Activated CD4-positive, alpha-beta T cell treated with anti-CD3 and anti-CD28 coated beads, Interleukin-2, amount 50 U/mL, for 48 hours (primary cell): ENCODE measurements around the gene TTLL9.
"Not testable (repeated sequence)": the region's sequence is repeated elsewhere in the genome, so short reads cannot be mapped to it uniquely, and the experiment has no call there.

Experiments used
- DNase-seq, 2 experiments: peaks; one replicate each; pipeline ENCODE4 v3.0.0-alpha.2; 2020

Gene TTLL9, protein sequence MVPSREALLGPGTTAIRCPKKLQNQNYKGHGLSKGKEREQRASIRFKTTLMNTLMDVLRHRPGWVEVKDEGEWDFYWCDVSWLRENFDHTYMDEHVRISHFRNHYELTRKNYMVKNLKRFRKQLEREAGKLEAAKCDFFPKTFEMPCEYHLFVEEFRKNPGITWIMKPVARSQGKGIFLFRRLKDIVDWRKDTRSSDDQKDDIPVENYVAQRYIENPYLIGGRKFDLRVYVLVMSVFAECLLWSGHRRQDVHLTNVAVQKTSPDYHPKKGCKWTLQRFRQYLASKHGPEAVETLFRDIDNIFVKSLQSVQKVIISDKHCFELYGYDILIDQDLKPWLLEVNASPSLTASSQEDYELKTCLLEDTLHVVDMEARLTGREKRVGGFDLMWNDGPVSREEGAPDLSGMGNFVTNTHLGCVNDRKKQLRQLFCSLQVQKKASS

DNA sequence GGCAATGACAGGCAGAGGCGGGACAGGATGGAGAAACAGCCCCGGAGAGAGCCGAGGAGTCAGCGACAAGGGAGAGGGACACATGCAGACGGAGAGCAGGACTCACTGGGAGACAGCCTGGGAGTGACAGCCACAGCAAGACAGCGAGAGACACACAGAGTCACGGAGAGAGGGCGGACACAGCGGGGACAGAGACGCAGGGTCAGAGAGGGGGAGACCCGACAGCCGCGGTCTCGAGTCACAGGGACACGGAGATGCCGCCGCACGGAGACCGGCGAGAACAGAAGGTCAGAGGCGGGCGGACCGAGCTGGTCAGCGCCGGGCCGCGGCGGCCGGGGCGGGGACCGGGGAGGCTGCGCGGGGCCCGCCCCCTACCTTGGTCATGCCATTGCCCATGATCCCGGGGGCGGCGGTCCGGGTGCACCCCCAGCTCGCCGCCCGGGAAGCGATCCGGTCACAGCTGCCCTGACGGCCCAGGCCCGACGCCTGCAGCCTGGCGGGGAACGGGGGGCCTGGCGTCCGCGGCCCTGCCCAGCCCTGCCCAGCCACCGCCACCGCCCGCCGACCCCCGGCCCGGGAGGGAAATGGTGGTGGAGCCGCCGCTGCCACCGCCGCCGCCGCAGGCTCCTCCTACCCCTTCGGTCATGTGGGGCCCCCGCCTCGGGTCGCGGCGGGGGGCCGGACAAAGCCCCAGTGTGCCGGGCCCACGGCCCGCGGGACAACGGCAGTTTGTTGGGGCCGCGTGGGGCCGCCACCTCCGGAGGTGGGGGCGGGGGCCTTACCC, at the start of gene TTLL9, which contains the start of gene DUSP15:
TTLL9 (plus strand) TSS at position 693 of the 784 bp plus-strand sequence. CDS start 493 bp downstream, outside the sequence.
DUSP15 (minus strand) TSS at position 586 of the 784 bp plus-strand sequence; CDS start at position 396, 190 bp downstream.
- peak in 1 of 2 experiments; percentile 14 for DNase-seq

DNA sequence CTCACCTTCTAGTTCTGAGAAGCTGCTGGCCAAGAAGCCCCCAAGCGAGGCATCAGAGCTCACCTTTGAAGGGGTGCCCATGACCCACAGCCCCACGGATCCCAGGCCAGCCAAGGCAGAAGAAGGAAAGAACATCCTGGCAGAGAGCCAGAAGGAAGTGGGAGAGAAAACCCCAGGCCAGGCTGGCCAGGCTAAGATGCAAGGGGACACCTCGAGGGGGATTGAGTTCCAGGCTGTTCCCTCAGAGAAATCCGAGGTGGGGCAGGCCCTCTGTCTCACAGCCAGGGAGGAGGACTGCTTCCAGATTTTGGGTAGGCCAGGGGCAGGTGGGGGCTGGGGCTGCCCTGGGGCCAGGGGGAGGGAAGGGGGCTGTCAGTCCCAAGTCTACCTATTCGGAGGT, 49.0 kb upstream of the TTLL9 start:
- DNase-seq: no peak

DNA sequence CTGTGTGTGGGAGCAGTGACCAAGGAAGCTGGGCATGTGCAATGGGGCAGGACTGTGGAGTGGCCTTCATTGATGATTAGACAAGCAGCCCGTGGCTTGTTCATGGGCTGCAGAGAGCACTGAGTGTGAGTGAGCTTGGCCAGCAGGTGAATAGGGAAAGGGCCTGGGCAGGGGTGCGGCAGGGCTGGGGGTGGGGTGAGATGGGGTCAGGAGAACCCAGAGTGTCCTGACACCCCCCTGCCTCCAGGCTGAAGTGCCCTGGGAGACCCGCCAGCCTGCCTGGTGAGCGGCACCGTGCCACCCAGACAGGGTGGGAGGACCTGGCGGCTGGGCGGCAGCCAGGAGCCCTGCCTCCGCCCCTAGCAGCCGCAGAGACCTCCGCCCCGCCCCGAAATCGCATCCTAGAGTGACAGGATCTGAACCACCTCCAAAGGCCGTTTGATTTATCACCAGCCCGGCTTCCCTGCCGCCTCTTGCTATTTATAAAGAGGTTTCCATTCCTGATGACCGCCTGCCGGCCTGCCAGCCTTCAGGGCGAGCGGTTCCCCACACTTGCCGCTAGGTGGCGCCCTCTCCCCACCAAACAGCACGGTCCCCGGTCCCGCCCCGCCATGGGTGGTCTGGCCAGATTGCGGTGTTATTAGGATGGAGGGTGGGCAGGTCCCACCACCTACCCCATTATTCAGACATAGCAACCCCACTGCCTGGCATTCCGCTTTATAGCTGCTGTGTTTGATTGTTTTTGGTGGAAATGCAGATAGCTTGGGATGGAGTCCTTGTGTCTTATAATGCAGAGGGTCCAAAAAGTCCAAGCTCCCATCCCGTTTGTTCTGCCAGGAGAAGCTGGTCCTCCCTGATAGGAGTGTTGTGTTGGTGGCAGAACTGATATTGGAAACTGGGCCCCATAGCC, 47.8 kb upstream of the TTLL9 start:
- DNase-seq: peak; percentile 73 to 76

DNA sequence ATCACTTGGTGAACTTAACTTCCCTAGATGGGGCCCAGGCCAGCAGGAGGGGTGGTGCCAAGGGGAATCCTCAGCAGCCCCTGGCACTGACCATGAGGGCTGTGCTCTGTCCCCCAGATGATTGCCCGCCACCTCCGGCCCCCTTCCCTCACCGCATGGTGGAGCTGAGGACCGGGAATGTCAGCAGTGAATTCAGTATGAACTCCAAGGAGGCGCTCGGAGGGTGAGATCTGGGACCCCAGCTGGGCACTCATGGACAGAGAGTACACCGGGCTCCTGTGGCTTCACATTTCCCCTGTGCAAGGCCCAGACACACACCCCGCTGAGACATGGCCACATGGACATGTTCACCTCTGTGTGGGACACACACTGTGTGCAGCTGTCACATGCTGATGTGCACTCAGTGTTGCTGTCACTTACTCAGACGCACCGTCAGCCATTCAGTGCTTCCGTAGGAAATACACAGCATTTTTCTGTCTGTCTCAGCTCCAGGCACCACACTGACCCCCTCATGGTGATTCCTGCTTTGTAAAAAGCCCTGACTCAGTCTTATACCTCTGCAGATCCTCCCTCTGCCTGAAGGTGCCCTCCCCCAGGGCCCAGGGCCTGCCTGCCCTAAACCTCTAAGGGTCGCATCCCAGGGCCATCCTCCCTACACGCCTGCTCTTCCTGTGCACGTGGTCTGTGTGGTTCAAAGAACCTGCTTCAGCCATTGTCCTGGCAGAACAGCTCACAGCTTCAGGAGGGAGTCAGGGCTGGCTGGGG, 46.9 kb upstream of the TTLL9 start:
- no peak for DNase-seq

DNA sequence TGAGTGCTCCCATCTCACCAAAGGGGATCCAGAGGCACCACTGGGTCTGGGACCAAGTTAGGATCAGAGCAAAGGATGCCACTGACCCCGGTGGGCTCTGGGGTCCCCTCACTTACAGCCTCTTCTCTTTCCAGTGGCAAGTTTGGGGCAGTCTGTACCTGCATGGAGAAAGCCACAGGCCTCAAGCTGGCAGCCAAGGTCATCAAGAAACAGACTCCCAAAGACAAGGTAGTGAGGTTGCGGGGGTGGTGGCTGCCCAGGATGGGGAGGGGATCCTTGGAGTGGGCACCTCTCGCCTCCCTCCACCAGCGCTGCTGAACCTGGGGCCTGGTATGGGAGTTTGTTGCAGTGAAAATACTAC, 46.3 kb upstream of the TTLL9 start:
- no peak for DNase-seq

DNA sequence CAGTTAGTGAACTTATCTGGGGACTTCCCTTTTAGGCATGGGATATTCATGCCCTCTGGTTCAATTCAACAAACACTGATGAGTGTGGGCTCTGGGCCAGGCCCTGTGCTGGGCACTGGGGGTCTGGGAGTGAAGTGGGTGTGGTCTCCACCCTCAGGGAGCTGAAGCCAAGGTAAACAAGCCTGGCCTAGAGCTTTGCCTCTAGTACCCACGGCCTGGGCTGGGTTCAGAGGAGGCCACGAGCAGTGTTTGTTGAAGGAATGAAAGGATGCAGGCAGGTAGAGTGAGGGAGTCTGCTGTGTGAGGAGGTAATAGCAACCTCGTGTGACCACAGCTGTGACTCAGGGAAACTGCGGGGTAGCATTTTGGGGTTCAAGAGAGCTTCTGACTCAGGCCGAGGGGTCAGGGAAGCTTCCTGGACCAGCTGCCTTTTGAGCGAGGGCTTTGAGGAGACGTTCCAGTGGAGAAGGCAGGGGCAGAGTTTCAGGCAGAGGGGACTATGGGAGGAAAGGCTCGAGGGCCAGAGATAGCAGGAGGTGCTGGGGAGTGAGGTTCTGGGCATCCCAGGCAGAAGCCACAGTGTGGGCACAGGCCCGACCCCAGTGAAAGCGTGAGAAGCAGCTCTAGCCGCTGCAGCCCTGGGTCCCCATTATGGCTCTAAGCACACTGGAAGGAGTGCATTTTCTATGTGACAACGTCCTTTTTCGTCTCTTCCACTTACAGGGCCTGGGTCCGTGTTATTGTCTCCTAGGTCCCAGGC, 45.7 kb upstream of the TTLL9 start:
- no peak for DNase-seq

DNA sequence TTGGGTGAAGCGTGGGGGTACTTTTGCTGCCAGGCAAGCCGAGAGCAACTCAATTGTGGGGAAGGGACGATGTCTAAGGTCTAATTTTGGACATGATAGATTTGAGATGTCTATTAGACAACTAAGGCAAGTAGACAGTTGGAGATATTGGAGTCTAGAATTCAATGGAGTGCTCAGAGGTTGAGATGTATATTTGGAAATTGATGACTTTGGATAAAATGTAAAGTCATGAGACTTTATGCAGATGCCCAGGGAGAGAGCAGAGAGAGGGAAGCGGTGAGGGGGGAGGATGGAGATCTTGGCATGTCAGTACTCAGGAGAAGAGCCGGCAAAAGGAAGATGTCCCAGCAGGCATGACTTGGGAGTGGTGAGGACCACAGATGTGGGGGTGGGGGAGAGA, 44.4 kb upstream of the TTLL9 start:
- no peak for DNase-seq

DNA sequence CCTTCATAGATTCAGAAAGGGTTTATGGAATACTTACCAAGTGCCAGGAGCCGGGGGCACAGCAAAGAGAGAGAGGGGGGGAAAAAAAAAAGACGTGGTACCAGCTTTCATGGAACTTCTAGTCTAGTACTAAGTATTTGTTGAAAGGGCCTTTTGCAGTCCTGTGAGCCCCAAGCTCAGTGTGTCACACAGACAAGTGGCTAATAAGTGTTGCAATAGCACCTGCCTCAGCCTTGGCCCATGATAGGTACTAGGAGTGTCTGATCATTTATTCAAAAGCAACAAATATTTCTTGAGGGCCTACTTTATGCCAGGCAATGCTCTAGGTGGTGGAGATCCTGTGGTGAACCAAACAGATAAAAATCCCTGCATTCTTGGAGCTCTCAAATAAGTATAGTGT, 43.4 kb upstream of the TTLL9 start:
- no peak for DNase-seq

DNA sequence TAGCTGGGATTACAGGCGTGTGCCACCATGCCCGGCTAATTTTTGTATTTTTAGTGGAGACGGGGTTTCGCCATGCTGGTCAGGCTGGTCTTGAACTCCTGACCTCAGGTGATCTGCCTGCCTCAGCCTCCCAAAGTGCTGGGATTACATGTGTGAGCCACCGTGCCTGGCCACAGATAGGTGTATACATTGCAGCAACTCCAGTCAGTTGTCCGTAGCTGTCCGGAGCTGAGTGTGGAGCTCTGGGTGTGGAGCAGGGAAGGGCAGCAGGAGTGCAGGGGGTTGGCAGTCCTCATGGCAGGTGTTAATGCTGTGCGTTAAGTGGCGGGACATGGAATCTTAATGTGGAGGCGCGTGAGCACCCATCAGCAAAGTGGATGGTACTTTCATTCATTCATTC, 42.4 kb upstream of the TTLL9 start:
- DNase-seq: not testable (repeated sequence)

DNA sequence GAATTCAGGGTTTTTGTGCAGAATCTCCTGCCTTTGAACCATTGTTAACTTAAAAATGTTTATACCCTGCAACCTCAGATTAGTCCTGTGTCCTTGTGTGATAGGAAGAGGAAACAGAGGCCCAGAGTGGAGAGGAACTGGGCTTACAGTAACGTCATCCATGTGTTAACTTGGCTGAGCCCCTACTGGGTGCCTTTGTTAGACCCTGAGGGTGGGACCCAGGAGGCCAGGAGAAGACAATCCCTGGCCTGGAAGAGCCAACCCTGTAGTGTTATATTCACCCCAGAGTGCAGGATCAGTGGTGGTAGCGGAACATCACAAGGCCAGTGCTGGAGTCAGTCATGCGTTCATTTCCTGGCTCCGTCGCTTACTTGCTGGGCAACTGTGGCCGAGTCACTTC, 40.7 kb upstream of the TTLL9 start:
- DNase-seq: no peak

DNA sequence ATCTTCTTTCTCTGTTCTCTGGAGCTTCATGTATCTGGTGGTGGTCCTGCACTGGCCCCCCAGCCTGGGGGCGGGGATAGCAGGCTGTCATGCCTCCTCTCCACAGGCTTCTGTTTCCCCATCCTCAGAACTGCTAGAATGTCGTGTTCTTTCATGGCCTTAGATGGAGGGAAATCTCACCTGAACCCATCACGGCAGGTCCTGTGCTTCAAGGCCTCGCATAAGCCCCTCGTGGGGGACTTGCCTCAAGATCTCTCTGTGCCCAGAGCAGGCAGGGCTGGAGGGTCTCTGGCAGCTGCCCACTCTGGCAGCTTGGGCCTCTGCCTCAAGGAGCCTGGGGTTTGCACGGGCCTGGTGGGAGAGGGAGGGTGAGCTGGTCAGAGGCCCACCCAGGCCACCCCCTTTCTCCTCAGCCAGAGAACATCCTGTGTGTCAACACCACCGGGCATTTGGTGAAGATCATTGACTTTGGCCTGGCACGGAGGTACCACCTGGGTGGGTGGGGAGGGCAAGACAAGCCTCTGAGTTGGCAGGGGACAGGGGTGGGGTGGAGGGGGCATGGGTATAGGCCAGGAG, 39.9 kb upstream of the TTLL9 start:
- no peak for DNase-seq

DNA sequence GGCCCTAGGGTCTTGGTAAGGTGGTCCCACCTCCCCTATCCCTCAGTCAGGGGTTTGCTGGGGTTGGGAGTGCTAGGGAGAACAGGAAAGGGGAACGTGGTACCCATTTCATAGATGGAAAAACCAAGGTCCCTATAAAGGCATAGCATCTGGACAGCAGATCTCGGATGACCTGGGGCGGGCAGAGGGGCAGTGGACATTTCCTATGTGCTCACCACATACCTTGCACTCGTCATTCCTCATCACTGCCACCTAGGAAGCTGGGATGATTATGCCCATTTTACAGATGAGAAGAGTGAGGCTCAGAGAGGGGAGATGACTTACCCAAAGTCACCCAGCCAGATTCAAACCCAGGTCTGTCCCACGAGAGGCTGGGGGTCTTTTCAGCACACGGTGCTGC, 39.2 kb upstream of the TTLL9 start:
- DNase-seq: no peak

DNA sequence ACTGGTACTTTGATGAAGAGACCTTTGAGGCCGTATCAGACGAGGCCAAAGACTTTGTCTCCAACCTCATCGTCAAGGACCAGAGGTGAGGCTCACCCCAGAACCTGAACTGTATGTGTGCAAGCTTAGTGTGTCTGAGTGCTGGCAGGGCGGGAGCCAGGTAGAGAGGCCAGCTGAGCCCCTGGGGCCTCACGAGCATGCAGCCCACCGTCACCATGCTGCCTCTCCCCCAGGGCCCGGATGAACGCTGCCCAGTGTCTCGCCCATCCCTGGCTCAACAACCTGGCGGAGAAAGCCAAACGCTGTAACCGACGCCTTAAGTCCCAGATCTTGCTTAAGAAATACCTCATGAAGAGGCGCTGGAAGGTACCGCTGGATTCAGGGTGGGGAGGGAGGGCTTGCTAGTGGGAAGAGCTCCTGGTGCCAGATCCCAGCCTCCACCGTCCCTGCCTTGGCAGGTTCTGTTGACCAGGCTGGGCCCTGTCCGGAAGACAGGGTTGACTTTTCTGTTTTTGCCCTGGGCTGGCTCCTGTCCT, 38.6 kb upstream of the TTLL9 start:
- no peak for DNase-seq

DNA sequence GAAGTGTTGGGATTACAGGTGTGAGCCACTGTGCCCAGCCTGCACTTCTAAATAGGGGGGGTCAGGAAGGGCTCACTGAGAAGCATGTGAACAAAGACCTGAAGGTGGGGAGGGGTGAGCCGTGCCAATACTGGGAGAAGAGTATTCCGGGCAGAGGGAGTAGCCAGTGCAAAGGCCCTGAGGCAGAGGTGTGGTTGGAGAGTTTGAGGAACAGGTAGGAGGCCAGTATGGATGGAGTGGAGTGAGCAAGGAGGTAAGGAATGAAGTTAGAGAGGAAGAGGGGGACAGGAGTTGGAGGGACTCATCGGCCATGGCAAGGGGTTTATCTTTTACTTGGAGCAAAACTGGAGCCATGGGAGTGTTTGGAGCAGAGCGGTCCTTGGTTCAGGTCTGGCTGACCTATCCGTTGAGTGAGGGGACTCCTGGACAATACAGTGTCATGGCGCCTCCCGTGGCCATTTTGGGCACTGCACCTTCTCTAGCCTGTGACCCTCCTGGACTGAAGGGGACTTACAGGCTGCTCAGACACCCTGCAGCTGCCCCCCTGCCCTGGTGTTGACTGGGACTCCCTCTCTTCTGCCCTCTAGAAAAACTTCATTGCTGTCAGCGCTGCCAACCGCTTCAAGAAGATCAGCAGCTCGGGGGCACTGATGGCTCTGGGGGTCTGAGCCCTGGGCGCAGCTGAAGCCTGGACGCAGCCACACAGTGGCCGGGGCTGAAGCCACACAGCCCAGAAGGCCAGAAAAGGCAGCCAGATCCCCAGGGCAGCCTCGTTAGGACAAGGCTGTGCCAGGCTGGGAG, 37.1 kb upstream of the TTLL9 start:
- DNase-seq: peak; percentile 78 to 82

DNA sequence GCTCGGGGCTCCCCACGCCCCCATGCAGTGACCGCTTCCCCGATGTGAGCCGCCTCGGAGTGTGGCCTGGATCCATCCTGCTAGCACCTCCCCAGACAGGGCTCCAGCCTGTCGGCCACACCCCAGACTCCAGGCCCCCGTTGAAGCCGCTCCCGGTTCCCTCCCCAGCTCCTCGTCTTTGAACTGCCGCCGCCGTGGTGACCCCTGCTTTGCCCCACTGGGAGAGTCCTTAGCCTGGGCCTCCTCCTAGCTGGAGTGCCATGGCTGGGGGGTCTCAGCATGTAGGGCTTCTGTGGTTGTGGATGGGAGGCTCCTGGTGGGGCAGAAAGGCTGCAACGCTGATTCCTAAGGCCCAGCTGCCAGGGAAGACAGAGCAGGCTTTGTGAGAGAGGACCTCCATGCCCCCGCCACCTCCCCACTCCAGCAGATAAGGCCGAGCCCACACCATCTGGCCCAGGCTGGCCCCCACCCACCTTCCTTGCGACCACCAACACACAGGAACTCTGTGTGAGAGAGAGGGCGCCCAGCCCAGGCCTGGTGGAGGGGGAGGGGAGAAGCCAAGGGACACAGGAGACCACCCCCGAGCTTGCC, 36.4 kb upstream of the TTLL9 start:
- DNase-seq: no peak

DNA sequence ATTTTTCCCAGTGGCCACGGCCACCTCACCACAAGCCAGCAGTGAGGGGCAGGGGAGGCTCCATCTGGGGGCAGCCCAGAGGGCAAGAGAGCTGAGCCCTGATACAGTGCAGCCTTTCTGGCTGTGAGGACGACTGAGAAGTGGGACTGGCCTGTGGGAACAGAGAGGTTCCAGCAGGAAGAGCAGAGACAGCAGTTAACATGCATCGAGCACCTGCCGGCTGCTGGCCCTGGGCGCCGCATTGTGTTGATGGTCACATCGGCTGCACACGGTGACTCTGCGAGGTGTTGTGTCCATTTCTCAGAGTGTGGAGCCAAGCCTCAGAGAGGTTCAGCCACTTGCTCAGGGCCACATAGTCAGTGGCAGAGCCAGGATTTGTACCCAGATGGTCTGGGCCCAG, 34.9 kb upstream of the TTLL9 start:
- no peak for DNase-seq

DNA sequence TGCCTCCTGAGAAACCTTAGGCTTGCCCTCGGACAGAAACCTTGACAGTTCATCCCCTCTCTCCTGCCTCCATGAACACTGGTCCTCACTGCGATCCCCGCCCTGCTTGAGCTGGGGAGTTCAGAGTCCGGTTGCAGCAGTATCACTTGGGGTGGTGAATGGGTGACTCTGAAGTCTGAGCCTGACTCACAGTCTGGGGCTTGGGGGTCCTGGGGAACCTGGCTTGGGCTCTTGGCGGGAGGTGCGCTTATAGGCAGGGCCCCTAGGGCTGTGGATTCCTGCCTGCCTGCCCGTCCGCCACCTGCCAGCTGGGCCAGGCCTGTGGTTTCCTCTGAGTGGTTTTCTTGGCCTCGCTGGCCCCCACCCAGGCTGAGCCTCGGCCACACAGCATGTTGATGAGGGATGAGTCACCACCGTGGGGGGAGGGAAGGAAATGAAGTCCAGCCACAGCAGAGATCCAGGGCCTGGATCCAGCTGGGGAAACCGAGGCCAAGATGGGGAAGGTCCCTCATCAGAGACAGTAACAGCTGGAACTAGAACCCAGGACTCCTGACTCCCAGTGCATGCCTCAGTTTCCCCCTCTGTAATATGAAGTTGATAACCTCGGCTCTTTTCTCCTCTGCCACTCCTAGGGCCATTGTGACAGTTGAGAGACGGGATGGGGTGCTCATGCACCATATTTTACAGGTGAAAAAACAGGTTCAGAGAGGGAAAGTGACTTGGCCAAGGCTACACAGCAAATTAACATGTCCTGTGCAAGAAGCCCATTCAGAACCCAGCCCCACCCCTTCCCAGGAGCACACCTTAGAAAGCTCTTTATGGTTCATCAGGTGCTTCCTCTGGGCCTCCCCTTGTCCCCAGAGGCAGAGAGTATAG, 34.2 kb upstream of the TTLL9 start:
- DNase-seq: peak; percentile 21 to 29

DNA sequence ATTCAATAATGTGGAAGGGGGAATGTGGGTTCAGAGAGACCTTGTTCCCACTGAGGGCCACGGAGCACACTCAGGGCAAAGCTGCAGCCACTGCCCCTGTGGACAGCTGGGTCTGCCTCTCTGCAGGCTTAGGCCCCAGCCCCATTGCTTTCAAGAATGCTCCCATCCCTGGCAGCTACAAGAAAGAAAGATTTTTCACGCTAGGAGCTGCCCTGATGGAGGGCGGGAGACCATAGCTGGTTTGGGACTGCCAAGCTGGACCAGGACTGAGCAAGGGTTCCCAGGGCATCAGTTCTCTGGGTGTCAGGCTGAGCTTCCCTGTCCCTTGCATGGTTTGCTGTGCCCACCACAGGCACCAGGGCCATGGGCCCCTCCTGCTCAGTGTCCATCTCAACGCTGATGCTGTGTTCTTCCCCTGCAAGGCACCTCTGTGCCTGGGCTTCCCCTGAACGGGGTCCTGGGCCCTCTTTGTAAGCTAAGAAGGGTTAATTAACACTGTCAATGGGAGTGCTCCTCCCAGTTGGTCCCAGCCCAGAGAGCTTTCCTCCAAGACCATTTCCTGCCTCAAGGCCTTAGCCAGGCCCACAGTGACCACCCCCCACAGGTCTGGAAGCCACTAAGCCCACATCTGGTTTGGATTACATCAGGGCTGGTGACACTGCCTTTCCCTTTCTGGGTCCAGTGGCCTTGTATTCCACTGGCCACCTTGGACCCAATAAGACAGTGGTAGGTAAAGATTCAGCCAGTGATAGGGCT, 33.4 kb upstream of the TTLL9 start:
- no peak for DNase-seq
